ENCODE measurements around the gene FPR2. TPM values are rescaled to one million over a fixed set of nuclear protein-coding genes. Genes with fewer than 3 reads are reported as not detected.
A peak's percentile ranks its signal among the peaks of the same experiment; 100 is the strongest.

The FPR2 gene
- total and polyA plus RNA-seq, 5 donors from 2014 or later, result not detected

DNA sequence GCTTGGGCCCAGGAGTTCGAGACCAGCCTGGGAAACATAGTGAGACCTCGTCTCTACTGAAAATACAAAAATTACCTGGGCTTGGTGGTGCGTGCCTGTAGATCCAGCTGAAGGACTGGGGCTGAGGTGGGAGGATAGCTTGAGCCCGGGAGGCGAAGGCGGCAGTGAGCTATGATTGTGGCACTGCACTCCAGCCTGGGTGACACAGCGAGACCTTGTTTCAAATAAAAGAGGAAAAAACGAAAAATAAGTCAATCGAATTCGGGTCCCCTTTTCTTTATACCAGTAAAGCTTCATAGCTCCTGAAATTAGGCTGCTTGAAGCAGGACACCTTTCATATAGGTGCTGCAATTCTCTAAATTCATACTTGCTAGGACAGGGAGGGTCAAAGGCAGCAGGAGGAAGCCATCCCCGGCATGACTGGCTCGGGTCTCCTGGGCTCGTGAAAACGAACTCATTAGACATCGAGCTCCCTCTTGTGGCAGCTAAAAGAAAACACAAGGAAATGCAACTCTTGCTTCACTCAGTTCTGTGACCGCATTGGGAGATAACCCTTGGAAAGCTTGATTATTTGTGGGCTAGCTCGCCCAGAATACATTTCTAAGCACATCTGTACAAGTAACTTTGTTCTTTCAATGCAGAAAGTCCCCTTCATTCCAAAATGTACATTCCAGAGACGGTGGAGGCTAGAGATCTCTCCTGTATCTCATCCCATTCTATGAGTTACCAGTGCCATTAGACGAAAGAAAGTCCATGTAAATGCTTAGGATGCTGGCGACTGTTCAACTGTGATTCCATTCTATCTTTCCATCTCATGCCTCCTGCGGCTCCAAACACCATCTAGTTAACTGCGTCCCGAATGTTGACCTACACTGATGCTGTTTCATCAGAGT lies 16.8 kb downstream of the FPR2 start:
- no peak for ATAC-seq (ENCODE audit: low read depth in 2 of 2)
- peaks cover 0 to 4% (median 0%) of the 10 kb centered on the region in 4 donors for H3K4me1 Mint-ChIP-seq
- no peak overlapping the region for H3K4me3 ChIP-seq (ENCODE audit: low read depth, low read length)
- peaks cover 10% of the 10 kb centered on the region for H3K27me3 Mint-ChIP-seq
- H3K4me1 ChIP-seq (ENCODE audit: control insufficient read depth, insufficient read depth, low read length, poor library complexity, severe bottlenecking), result peaks cover 3% of the 10 kb centered on the region
- no peak overlapping the region for H3K27ac Mint-ChIP-seq
- H3K4me3 Mint-ChIP-seq, result peak overlapping the region in 1 of 4 donors; percentile 43
- H3K9me3 ChIP-seq (ENCODE audit: control insufficient read depth in 2 of 2, low read length in 2 of 2), result no peaks in the 10 kb centered on the region
- DNase-seq, result peak in 2 of 3 donors; percentile 34 to 65
- H3K36me3 ChIP-seq (ENCODE audit: control insufficient read depth, insufficient read depth, low read length), result no peaks in the 10 kb centered on the region
- peaks cover 3% of the 10 kb centered on the region for H3K27me3 ChIP-seq (ENCODE audit: control insufficient read depth, insufficient read depth, low read length)
- H3K27ac ChIP-seq (ENCODE audit: insufficient read depth, low read length, poor library complexity, severe bottlenecking), result no peak overlapping the region
- H3K9me3 Mint-ChIP-seq, result peaks cover 0 to 5% (median 4%) of the 10 kb centered on the region in 7 donors
- H3K36me3 Mint-ChIP-seq, result no peaks in the 10 kb centered on the region

DNA sequence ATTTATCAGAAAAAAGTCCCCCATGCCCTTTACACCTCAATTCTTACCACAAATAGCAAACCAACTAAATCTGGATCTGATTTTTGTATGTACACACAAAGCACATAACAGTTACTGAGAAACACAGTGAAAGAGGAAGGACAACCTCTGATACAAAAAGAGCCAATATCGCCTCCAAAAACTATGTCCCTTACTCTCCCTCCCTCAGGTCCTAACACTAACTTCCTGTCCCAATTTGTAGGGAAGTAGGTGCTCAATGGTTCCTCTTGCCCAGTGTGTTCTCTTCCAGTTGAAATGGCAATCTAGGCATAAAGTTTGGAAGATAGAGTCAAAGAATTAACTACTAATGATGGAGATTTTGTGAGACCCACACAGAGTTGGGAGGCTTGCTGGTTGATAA lies 18.2 kb downstream of the FPR2 start:
- H3K27ac Mint-ChIP-seq, result no peak overlapping the region
- Histone ChIP-seq H3K9me3 (ENCODE audit: control insufficient read depth in 2 of 2, low read length in 2 of 2) (no peaks in the 10 kb centered on the region), H3K4me1 (ENCODE audit: control insufficient read depth, insufficient read depth, low read length, poor library complexity, severe bottlenecking) (peaks cover 3% of the 10 kb centered on the region), H3K27ac (ENCODE audit: insufficient read depth, low read length, poor library complexity, severe bottlenecking) (no peak overlapping the region), H3K4me3 (ENCODE audit: low read depth, low read length) (no peak overlapping the region), H3K27me3 (ENCODE audit: control insufficient read depth, insufficient read depth, low read length) (peaks cover 3% of the 10 kb centered on the region), H3K36me3 (ENCODE audit: control insufficient read depth, insufficient read depth, low read length) (no peaks in the 10 kb centered on the region)
- ATAC-seq (ENCODE audit: low read depth in 2 of 2), result no peak
- peaks cover 0 to 4% (median 0%) of the 10 kb centered on the region in 4 donors for H3K4me1 Mint-ChIP-seq
- H3K27me3 Mint-ChIP-seq, result peaks cover 5% of the 10 kb centered on the region
- peaks cover 0 to 5% (median 2%) of the 10 kb centered on the region in 7 donors for H3K9me3 Mint-ChIP-seq
- no peak for DNase-seq
- H3K4me3 Mint-ChIP-seq, result no peak overlapping the region
- H3K36me3 Mint-ChIP-seq, result no peaks in the 10 kb centered on the region

DNA sequence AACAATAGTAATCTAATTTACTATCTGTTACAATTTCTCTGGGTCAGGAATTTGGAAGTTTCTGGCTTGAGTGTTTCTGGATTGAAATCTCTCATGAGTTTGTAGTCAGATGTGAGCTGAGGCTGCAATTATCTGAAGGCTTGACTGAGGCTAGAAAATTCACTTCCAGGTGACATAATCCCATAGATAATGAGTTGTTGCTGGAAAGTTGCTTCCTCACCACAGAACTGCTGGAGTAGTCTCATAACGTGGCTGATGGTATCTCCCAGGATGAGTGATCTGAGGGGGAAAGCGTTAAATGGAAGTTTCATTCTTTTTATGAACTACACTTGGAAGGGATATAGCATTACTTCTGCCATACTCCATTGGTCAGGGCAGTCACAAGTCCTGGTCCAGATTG lies 18.7 kb downstream of the FPR2 start:
- H3K27ac Mint-ChIP-seq, result no peak overlapping the region
- no peak overlapping the region for H3K4me3 Mint-ChIP-seq

DNA sequence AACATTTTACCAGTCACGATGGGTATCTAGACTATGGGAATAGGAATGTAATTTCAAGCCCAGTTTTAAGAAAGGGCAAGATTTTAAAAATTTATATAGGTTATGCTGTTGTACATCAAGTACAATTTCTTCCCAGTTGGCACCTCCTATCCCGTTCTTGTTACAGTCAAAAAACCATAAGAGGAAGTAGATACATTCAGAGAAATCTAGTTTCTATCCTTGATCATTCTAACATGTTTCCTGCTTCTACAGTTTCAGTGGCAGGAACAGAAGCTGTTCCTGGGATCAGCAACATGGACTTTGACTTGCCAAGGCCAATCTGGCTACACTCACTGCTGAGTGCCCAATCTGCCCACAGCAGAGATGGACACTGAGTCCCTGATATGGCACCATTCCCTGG lies 19.3 kb downstream of the FPR2 start:
- no peak overlapping the region for H3K27ac Mint-ChIP-seq
- peaks cover 3% of the 10 kb centered on the region for H3K27me3 ChIP-seq (ENCODE audit: control insufficient read depth, insufficient read depth, low read length)
- H3K27ac ChIP-seq (ENCODE audit: insufficient read depth, low read length, poor library complexity, severe bottlenecking), result no peak overlapping the region
- H3K4me3 Mint-ChIP-seq, result no peak overlapping the region
- peaks cover 5% of the 10 kb centered on the region for H3K27me3 Mint-ChIP-seq
- ATAC-seq (ENCODE audit: low read depth in 2 of 2), result no peak
- H3K4me1 Mint-ChIP-seq, result peaks cover 0 to 4% (median 0%) of the 10 kb centered on the region in 4 donors
- H3K9me3 ChIP-seq (ENCODE audit: control insufficient read depth in 2 of 2, low read length in 2 of 2), result no peaks in the 10 kb centered on the region
- H3K4me3 ChIP-seq (ENCODE audit: low read depth, low read length), result no peak overlapping the region
- H3K4me1 ChIP-seq (ENCODE audit: control insufficient read depth, insufficient read depth, low read length, poor library complexity, severe bottlenecking), result peaks cover 3% of the 10 kb centered on the region
- H3K36me3 Mint-ChIP-seq, result no peaks in the 10 kb centered on the region
- DNase-seq, result no peak
- peaks cover 0 to 2% (median 0%) of the 10 kb centered on the region in 7 donors for H3K9me3 Mint-ChIP-seq
- no peaks in the 10 kb centered on the region for H3K36me3 ChIP-seq (ENCODE audit: control insufficient read depth, insufficient read depth, low read length)

More for the DNA sequence above, 18.7 kb downstream of the FPR2 start:
- ATAC-seq (ENCODE audit: low read depth in 2 of 2) (no peak), DNase-seq (no peak)
- H3K27me3 ChIP-seq (ENCODE audit: control insufficient read depth, insufficient read depth, low read length), result peaks cover 3% of the 10 kb centered on the region
- H3K9me3 Mint-ChIP-seq, result peaks cover 0 to 5% (median 0%) of the 10 kb centered on the region in 7 donors
- no peak overlapping the region for H3K4me3 ChIP-seq (ENCODE audit: low read depth, low read length)
- H3K36me3 Mint-ChIP-seq, result no peaks in the 10 kb centered on the region
- no peaks in the 10 kb centered on the region for H3K36me3 ChIP-seq (ENCODE audit: control insufficient read depth, insufficient read depth, low read length)
- H3K4me1 Mint-ChIP-seq, result peaks cover 0 to 4% (median 0%) of the 10 kb centered on the region in 4 donors
- no peak overlapping the region for H3K27ac ChIP-seq (ENCODE audit: insufficient read depth, low read length, poor library complexity, severe bottlenecking)
- peaks cover 3% of the 10 kb centered on the region for H3K4me1 ChIP-seq (ENCODE audit: control insufficient read depth, insufficient read depth, low read length, poor library complexity, severe bottlenecking)
- peaks cover 5% of the 10 kb centered on the region for H3K27me3 Mint-ChIP-seq
- no peaks in the 10 kb centered on the region for H3K9me3 ChIP-seq (ENCODE audit: control insufficient read depth in 2 of 2, low read length in 2 of 2)

DNA sequence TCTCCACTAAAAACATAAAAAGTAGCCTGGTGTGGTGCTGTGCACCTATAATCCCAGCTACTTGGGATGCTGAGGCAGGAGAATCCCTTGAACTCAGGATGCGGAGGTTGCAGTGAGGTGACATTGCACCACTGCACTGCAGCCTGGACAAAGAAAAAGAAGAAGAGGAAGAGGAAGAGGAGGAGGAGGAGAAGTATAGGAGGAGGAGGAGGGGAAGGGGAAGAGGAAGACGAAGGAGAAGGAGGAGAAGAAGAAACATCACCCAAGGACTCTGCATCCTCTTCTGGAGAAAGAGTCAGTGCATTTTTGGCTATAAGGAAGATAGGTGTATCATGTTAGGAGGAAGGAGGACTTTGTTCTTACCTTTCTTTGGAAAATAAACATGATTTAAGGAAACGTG lies 21.0 kb downstream of the FPR2 start:
- Mint-ChIP-seq H3K27ac (no peak overlapping the region), H3K9me3 (peaks cover 0 to 2% (median 0%) of the 10 kb centered on the region in 7 donors), H3K36me3 (no peaks in the 10 kb centered on the region), H3K4me1 (peaks cover 0 to 4% (median 0%) of the 10 kb centered on the region in 4 donors), H3K4me3 (no peak overlapping the region), H3K27me3 (peaks cover 5% of the 10 kb centered on the region)
- ATAC-seq (ENCODE audit: low read depth in 2 of 2) (no peak), DNase-seq (no peak)
- peaks cover 3% of the 10 kb centered on the region for H3K4me1 ChIP-seq (ENCODE audit: control insufficient read depth, insufficient read depth, low read length, poor library complexity, severe bottlenecking)
- H3K9me3 ChIP-seq (ENCODE audit: control insufficient read depth in 2 of 2, low read length in 2 of 2), result no peaks in the 10 kb centered on the region
- peaks cover 3% of the 10 kb centered on the region for H3K27me3 ChIP-seq (ENCODE audit: control insufficient read depth, insufficient read depth, low read length)
- H3K4me3 ChIP-seq (ENCODE audit: low read depth, low read length), result no peak overlapping the region
- H3K36me3 ChIP-seq (ENCODE audit: control insufficient read depth, insufficient read depth, low read length), result no peaks in the 10 kb centered on the region
- no peak overlapping the region for H3K27ac ChIP-seq (ENCODE audit: insufficient read depth, low read length, poor library complexity, severe bottlenecking)

GRCh38 chr19:51783372-51783771 lies 22.4 kb downstream of the FPR2 start:
- H3K27ac Mint-ChIP-seq, result no peak overlapping the region
- H3K4me1 Mint-ChIP-seq, result peaks cover 0 to 3% (median 0%) of the 10 kb centered on the region in 4 donors
- H3K4me3 ChIP-seq (ENCODE audit: low read depth, low read length), result no peak overlapping the region
- H3K27me3 Mint-ChIP-seq, result no peaks in the 10 kb centered on the region
- no peaks in the 10 kb centered on the region for H3K36me3 Mint-ChIP-seq
- H3K9me3 ChIP-seq (ENCODE audit: control insufficient read depth in 2 of 2, low read length in 2 of 2), result peaks cover 0 to 5% of the 10 kb centered on the region in 2 experiments
- no peak for ATAC-seq (ENCODE audit: low read depth in 2 of 2)
- no peak for DNase-seq
- peaks cover 3% of the 10 kb centered on the region for H3K27me3 ChIP-seq (ENCODE audit: control insufficient read depth, insufficient read depth, low read length)
- no peak overlapping the region for H3K27ac ChIP-seq (ENCODE audit: insufficient read depth, low read length, poor library complexity, severe bottlenecking)
- H3K4me1 ChIP-seq (ENCODE audit: control insufficient read depth, insufficient read depth, low read length, poor library complexity, severe bottlenecking), result no peaks in the 10 kb centered on the region
- H3K9me3 Mint-ChIP-seq, result peaks cover 0 to 4% (median 3%) of the 10 kb centered on the region in 7 donors
- no peaks in the 10 kb centered on the region for H3K36me3 ChIP-seq (ENCODE audit: control insufficient read depth, insufficient read depth, low read length)
- H3K4me3 Mint-ChIP-seq, result no peak overlapping the region

DNA sequence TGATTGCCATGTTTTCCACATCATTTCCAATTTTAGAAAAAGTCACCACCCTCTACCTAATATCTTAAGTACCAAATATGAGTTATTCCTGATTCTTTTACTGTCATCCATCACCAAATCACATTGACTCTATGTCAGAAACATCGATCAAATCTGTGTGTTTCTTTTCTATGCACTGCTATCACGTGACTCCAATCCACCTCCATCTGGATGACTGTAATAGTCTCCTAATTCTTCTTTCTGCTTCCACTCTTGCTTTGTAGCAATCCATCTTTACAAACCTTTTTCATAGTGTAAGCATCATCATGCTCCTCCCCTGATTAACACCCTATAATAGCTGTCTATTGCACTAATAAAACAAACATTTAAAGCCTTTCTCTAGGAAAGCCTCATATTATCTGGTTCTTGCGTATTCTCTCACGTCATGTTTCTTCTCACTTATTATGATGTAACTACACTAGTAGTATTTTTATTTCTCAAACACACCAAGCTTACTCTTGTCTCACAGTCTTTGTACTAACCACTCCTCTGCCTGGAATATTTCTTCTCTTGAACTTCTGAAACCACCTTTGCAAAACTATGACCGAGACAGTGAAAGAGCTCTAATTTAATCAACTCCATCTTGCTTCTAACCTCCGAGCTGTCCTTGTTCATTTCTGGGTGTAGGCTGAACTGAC lies 23.3 kb downstream of the FPR2 start:
- Histone ChIP-seq H3K4me3 (ENCODE audit: low read depth, low read length) (no peak overlapping the region), H3K36me3 (ENCODE audit: control insufficient read depth, insufficient read depth, low read length) (no peaks in the 10 kb centered on the region), H3K9me3 (ENCODE audit: control insufficient read depth in 2 of 2, low read length in 2 of 2) (peaks cover 0 to 5% of the 10 kb centered on the region in 2 experiments), H3K4me1 (ENCODE audit: control insufficient read depth, insufficient read depth, low read length, poor library complexity, severe bottlenecking) (no peaks in the 10 kb centered on the region), H3K27me3 (ENCODE audit: control insufficient read depth, insufficient read depth, low read length) (peaks cover 2% of the 10 kb centered on the region), H3K27ac (ENCODE audit: insufficient read depth, low read length, poor library complexity, severe bottlenecking) (no peak overlapping the region)
- Mint-ChIP-seq H3K4me1 (peaks cover 0 to 3% (median 0%) of the 10 kb centered on the region in 4 donors), H3K4me3 (no peak overlapping the region), H3K36me3 (no peaks in the 10 kb centered on the region), H3K27ac (no peak overlapping the region), H3K27me3 (no peaks in the 10 kb centered on the region), H3K9me3 (peaks cover 0 to 4% (median 3%) of the 10 kb centered on the region in 7 donors)
- ATAC-seq (ENCODE audit: low read depth in 2 of 2) (no peak), DNase-seq (no peak)

All from CD4-positive, CD25-positive, alpha-beta regulatory T cell (primary cell).